SK-N-MC (cell line): ENCODE measurements around the gene PYDC1.

ENCODE experiments used
- DNase-seq: peaks from one replicate; pipeline ENCODE4 v3.0.0-alpha.2; 2011; ENCODE audit warnings: low read depth, low spot score
- H3K27ac ChIP-seq: fragments of 200-600 bp; sonication (generic); 2 replicates; pipeline ENCODE4 v1.5.1; 2016; ENCODE audit warnings: mixed run types
- H3K36me3 ChIP-seq: fragments of 200-600 bp; sonication (generic); 2 replicates; pipeline ENCODE4 v1.6.1; 2017; ENCODE audit warnings: antibody characterized with exemption, low read length, mixed read lengths; ENCODE audit not compliant: insufficient read depth
- H3K4me3 ChIP-seq: fragments of 200-600 bp; sonication (generic); 2 replicates; pipeline ENCODE4 v1.5.1; 2016
- H3K9ac ChIP-seq: fragments of 200-600 bp; sonication (generic); 2 replicates; pipeline ENCODE4 v1.8.0; 2017; ENCODE audit warnings: mixed run types, mixed read lengths; ENCODE audit not compliant: insufficient read length
- H3K9me3 ChIP-seq: fragments of 200-600 bp; sonication (generic); 2 replicates; pipeline ENCODE4 v1.6.1; 2017; ENCODE audit warnings: low read depth, mild to moderate bottlenecking, antibody characterized with exemption, low read length, moderate library complexity, mixed read lengths
- EZH2 ChIP-seq: fragments of 200-600 bp; sonication (generic); IDR thresholded peaks from one replicate; pipeline ENCODE4 v1.6.1; 2017; ENCODE audit warnings: antibody characterized with exemption
- FOXP2 ChIP-seq: optimal IDR thresholded peaks from 2 replicates; pipeline ENCODE3; 2011; ENCODE audit warnings: mild to moderate bottlenecking, moderate library complexity; ENCODE audit not compliant: insufficient read depth; ENCODE audit errors: extremely low read length, control extremely low read depth
- POLR2AphosphoS5 ChIP-seq: IDR thresholded peaks from 2 replicates; pipeline ENCODE4 v1.6.1; 2012; ENCODE audit warnings: mild to moderate bottlenecking, low read depth, low read length, borderline replicate concordance

PYDC1 gene

GRCh38 chr16:31225193-31225592 is 8.3 kb upstream of the PYDC1 start:
- no peak for TF ChIP-seq EZH2
- TF ChIP-seq POLR2AphosphoS5 = no peak
- TF ChIP-seq FOXP2 = no peak
- Histone ChIP-seq H3K4me3 (no peak overlapping the region), H3K36me3 (no peaks in the 10 kb centered on the region), H3K27ac (no peak overlapping the region), H3K9me3 (no peaks in the 10 kb centered on the region), H3K9ac (no peak overlapping the region)
- no peak for DNase-seq

GRCh38 chr16:31224092-31224955 is 7.4 kb upstream of the PYDC1 start:
- H3K9ac ChIP-seq = no peak overlapping the region
- no peak overlapping the region for H3K4me3 ChIP-seq
- H3K36me3 ChIP-seq = no peaks in the 10 kb centered on the region
- DNase-seq = no peak
- TF ChIP-seq EZH2 = no peak
- TF ChIP-seq POLR2AphosphoS5 = no peak
- no peak for TF ChIP-seq FOXP2
- no peaks in the 10 kb centered on the region for H3K9me3 ChIP-seq
- no peak overlapping the region for H3K27ac ChIP-seq

- DNase-seq = no peak
- Histone ChIP-seq H3K4me3 (no peak overlapping the region), H3K9me3 (no peaks in the 10 kb centered on the region), H3K36me3 (no peaks in the 10 kb centered on the region), H3K9ac (no peak overlapping the region), H3K27ac (no peak overlapping the region)
- TF ChIP-seq FOXP2 (no peak), EZH2 (no peak), POLR2AphosphoS5 (no peak)
Measured at GRCh38 chr16:31223044-31223443, 6.1 kb upstream of the PYDC1 start.

GRCh38 chr16:31221357-31222160 is 4.6 kb upstream of the PYDC1 start:
- no peaks in the 10 kb centered on the region for H3K36me3 ChIP-seq
- no peak for DNase-seq
- H3K9ac ChIP-seq = no peak overlapping the region
- no peak overlapping the region for H3K4me3 ChIP-seq
- TF ChIP-seq POLR2AphosphoS5 (no peak), EZH2 (no peak), FOXP2 (no peak)
- no peak overlapping the region for H3K27ac ChIP-seq
- no peaks in the 10 kb centered on the region for H3K9me3 ChIP-seq

- TF ChIP-seq EZH2 (no peak), FOXP2 (no peak), POLR2AphosphoS5 (no peak)
- DNase-seq = no peak
- no peak overlapping the region for H3K27ac ChIP-seq
- H3K4me3 ChIP-seq = no peak overlapping the region
- no peak overlapping the region for H3K9ac ChIP-seq
- no peaks in the 10 kb centered on the region for H3K9me3 ChIP-seq
- H3K36me3 ChIP-seq = no peaks in the 10 kb centered on the region
Measured at GRCh38 chr16:31219154-31219741, 2.3 kb upstream of the PYDC1 start.

- no peak for DNase-seq
- Histone ChIP-seq H3K27ac (no peak overlapping the region), H3K36me3 (no peaks in the 10 kb centered on the region), H3K9ac (no peak overlapping the region), H3K4me3 (peak overlapping the region; percentile 22; the same call in 1 of the 2 replicates), H3K9me3 (no peaks in the 10 kb centered on the region)
- TF ChIP-seq POLR2AphosphoS5 (no peak), FOXP2 (no peak), EZH2 (no peak)
Measured at GRCh38 chr16:31217136-31217530, 198 bp upstream of the PYDC1 start.

GRCh38 chr16:31215287-31216162 is 1.4 kb downstream of the PYDC1 start:
- Histone ChIP-seq H3K36me3 (no peaks in the 10 kb centered on the region), H3K9me3 (no peaks in the 10 kb centered on the region), H3K4me3 (peak overlapping the region; percentile 48), H3K27ac (no peak overlapping the region), H3K9ac (no peak overlapping the region)
- no peak for TF ChIP-seq POLR2AphosphoS5
- TF ChIP-seq FOXP2 = no peak
- no peak for TF ChIP-seq EZH2
- no peak for DNase-seq

- H3K36me3 ChIP-seq = no peaks in the 10 kb centered on the region
- H3K4me3 ChIP-seq = no peak overlapping the region
- no peak overlapping the region for H3K9ac ChIP-seq
- H3K9me3 ChIP-seq = no peaks in the 10 kb centered on the region
- H3K27ac ChIP-seq = no peak overlapping the region
- TF ChIP-seq EZH2 (no peak), POLR2AphosphoS5 (no peak), FOXP2 (no peak)
- no peak for DNase-seq
Measured at GRCh38 chr16:31214708-31215286, 2.1 kb downstream of the PYDC1 start.
